Rectal smooth muscle tissue (tissue), 1 donor: Measurements from ENCODE around the gene PBX1.
A peak's percentile ranks its signal among the peaks of the same experiment; 100 is the strongest.

Source experiments
- H3K27ac ChIP-seq: one replicate; pipeline ENCODE4 v1.7.0; 2013; ENCODE audit warnings: low read depth, low read length, inconsistent platforms
- H3K27me3 ChIP-seq: one replicate; pipeline ENCODE4 v1.7.0; 2013; ENCODE audit warnings: low read length; ENCODE audit not compliant: control insufficient read depth, insufficient read depth
- H3K36me3 ChIP-seq: one replicate; pipeline ENCODE4 v1.7.0; 2013; ENCODE audit warnings: low read length; ENCODE audit not compliant: control insufficient read depth, insufficient read depth
- H3K4me1 ChIP-seq: one replicate; pipeline ENCODE4 v1.7.0; 2013; ENCODE audit warnings: low read length; ENCODE audit not compliant: control insufficient read depth, insufficient read depth
- H3K4me3 ChIP-seq: one replicate; pipeline ENCODE4 v1.7.0; 2013; ENCODE audit warnings: low read length
- H3K9ac ChIP-seq: one replicate; pipeline ENCODE4 v1.7.0; 2013; ENCODE audit warnings: low read length

The PBX1 gene

GRCh38 chr1:164707868-164708331 lies 148.9 kb downstream of the PBX1 start:
- peak overlapping the region; percentile 70 for H3K27ac ChIP-seq
- H3K27me3 ChIP-seq: no peaks in the 10 kb centered on the region
- no peaks in the 10 kb centered on the region for H3K36me3 ChIP-seq
- no peak overlapping the region for H3K4me3 ChIP-seq
- no peak overlapping the region for H3K9ac ChIP-seq
- H3K4me1 ChIP-seq: peaks cover 48% of the 10 kb centered on the region

- Histone ChIP-seq H3K9ac (no peak overlapping the region), H3K27ac (no peak overlapping the region), H3K4me1 (peaks cover 49% of the 10 kb centered on the region)
Observed at GRCh38 chr1:164708596-164708995, 149.6 kb downstream of the PBX1 start.

GRCh38 chr1:164709126-164709525 lies 150.1 kb downstream of the PBX1 start:
- Histone ChIP-seq H3K27me3 (no peaks in the 10 kb centered on the region), H3K4me1 (peaks cover 44% of the 10 kb centered on the region), H3K36me3 (no peaks in the 10 kb centered on the region), H3K4me3 (no peak overlapping the region), H3K27ac (no peak overlapping the region), H3K9ac (no peak overlapping the region)

More at GRCh38 chr1:164708596-164708995, 149.6 kb downstream of the PBX1 start:
- Histone ChIP-seq H3K36me3 (no peaks in the 10 kb centered on the region), H3K4me3 (no peak overlapping the region), H3K27me3 (no peaks in the 10 kb centered on the region)

- H3K27me3 ChIP-seq: no peaks in the 10 kb centered on the region
- no peak overlapping the region for H3K4me3 ChIP-seq
- no peak overlapping the region for H3K9ac ChIP-seq
- H3K4me1 ChIP-seq: peaks cover 41% of the 10 kb centered on the region
- no peak overlapping the region for H3K27ac ChIP-seq
- no peaks in the 10 kb centered on the region for H3K36me3 ChIP-seq
Observed at GRCh38 chr1:164709541-164710278, 150.7 kb downstream of the PBX1 start.

GRCh38 chr1:164712131-164713036 lies 153.4 kb downstream of the PBX1 start:
- no peak overlapping the region for H3K4me3 ChIP-seq
- H3K27me3 ChIP-seq: no peaks in the 10 kb centered on the region
- no peaks in the 10 kb centered on the region for H3K36me3 ChIP-seq
- no peak overlapping the region for H3K27ac ChIP-seq
- H3K9ac ChIP-seq: no peak overlapping the region
- H3K4me1 ChIP-seq: peaks cover 28% of the 10 kb centered on the region

- no peak overlapping the region for H3K27ac ChIP-seq
Observed at GRCh38 chr1:164713456-164714207, 154.6 kb downstream of the PBX1 start.

GRCh38 chr1:164716992-164717703 lies 158.2 kb downstream of the PBX1 start:
- H3K36me3 ChIP-seq: no peaks in the 10 kb centered on the region
- no peak overlapping the region for H3K4me3 ChIP-seq
- no peaks in the 10 kb centered on the region for H3K27me3 ChIP-seq
- peaks cover 34% of the 10 kb centered on the region for H3K4me1 ChIP-seq
- H3K27ac ChIP-seq: no peak overlapping the region
- no peak overlapping the region for H3K9ac ChIP-seq

More at GRCh38 chr1:164713456-164714207, 154.6 kb downstream of the PBX1 start:
- no peaks in the 10 kb centered on the region for H3K27me3 ChIP-seq
- H3K4me1 ChIP-seq: peaks cover 22% of the 10 kb centered on the region
- H3K4me3 ChIP-seq: no peak overlapping the region
- no peaks in the 10 kb centered on the region for H3K36me3 ChIP-seq
- H3K9ac ChIP-seq: no peak overlapping the region

GRCh38 chr1:164718821-164719220 lies 159.8 kb downstream of the PBX1 start:
- no peaks in the 10 kb centered on the region for H3K27me3 ChIP-seq
- no peak overlapping the region for H3K4me3 ChIP-seq
- H3K4me1 ChIP-seq: peaks cover 28% of the 10 kb centered on the region
- H3K27ac ChIP-seq: no peak overlapping the region
- no peaks in the 10 kb centered on the region for H3K36me3 ChIP-seq
- no peak overlapping the region for H3K9ac ChIP-seq

- Histone ChIP-seq H3K4me3 (no peak overlapping the region), H3K36me3 (no peaks in the 10 kb centered on the region), H3K9ac (no peak overlapping the region), H3K27me3 (no peaks in the 10 kb centered on the region), H3K27ac (no peak overlapping the region), H3K4me1 (peaks cover 34% of the 10 kb centered on the region)
Observed at GRCh38 chr1:164719676-164720439, 160.9 kb downstream of the PBX1 start.

- Histone ChIP-seq H3K27ac (no peak overlapping the region), H3K9ac (no peak overlapping the region), H3K27me3 (no peaks in the 10 kb centered on the region), H3K4me3 (no peak overlapping the region), H3K4me1 (peaks cover 40% of the 10 kb centered on the region), H3K36me3 (no peaks in the 10 kb centered on the region)
Observed at GRCh38 chr1:164720440-164721227, 161.7 kb downstream of the PBX1 start.

- Histone ChIP-seq H3K9ac (no peak overlapping the region), H3K27me3 (no peaks in the 10 kb centered on the region), H3K4me3 (no peak overlapping the region), H3K27ac (no peak overlapping the region), H3K36me3 (no peaks in the 10 kb centered on the region), H3K4me1 (peaks cover 41% of the 10 kb centered on the region)
Observed at GRCh38 chr1:164721228-164721496, 162.2 kb downstream of the PBX1 start.
